ENCODE results near the gene SORCS2. TPM values are rescaled to one million over a fixed set of nuclear protein-coding genes. Genes with fewer than 3 reads are reported as not detected.
A peak's percentile ranks its signal among the peaks of the same experiment; 100 is the strongest.

SORCS2 gene
- total RNA-seq, 1 donor from 2014 or later = 13.8 TPM

DNA sequence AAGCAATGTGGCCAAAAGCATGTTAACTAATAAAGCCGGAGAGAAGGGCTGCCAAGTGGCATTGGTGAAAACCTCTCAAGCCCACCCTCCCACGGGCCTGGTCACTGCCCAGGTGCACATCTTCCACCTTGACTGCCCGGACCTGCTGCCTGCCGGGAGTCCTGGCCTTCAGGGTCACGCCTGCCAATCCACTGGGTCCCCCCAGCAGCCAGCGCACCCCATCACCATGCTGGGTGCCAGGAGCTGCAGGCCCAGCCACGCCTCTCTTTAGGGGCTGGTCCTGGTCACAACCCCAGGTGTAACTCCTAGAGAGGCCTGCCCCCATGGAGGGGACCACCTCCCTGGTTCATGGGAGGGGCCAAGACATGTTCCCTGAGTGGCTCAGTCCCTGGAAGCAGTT lies 176.0 kb downstream of the SORCS2 start:
- FAIRE-seq (no peak), DNase-seq (ENCODE audit: low read depth) (no peak)
- Histone ChIP-seq H3K27ac (ENCODE audit: low read depth, low read length) (no peak overlapping the region), H3K9me3 (ENCODE audit: insufficient read depth, low read depth, low read length) (no peaks in the 10 kb centered on the region), H3K9ac (ENCODE audit: low read length) (no peak overlapping the region), H2AFZ (ENCODE audit: low read depth, low read length) (no peak overlapping the region), H3K36me3 (ENCODE audit: insufficient read depth, low read length) (no peaks in the 10 kb centered on the region), H3K4me2 (ENCODE audit: low read length) (no peak overlapping the region), H3K4me3 (ENCODE audit: insufficient read depth, low read depth, low read length) (no peak overlapping the region), H3K4me1 (ENCODE audit: insufficient read depth, low read length) (peaks cover 24% of the 10 kb centered on the region), H3K27me3 (ENCODE audit: insufficient read depth, low read length) (peaks cover 25% of the 10 kb centered on the region), H3K79me2 (ENCODE audit: insufficient read depth, low read length) (no peaks in the 10 kb centered on the region), H4K20me1 (ENCODE audit: insufficient read depth, low read length) (peaks cover 50% of the 10 kb centered on the region)
- no peak overlapping the region for H3K27ac Mint-ChIP-seq (ENCODE audit: unreplicated experiment)
- peaks cover 4% of the 10 kb centered on the region for H3K9me3 Mint-ChIP-seq (ENCODE audit: unreplicated experiment)
- H3K4me1 Mint-ChIP-seq (ENCODE audit: low read depth, unreplicated experiment) = peaks cover 14% of the 10 kb centered on the region
- H3K4me3 Mint-ChIP-seq (ENCODE audit: unreplicated experiment) = no peak overlapping the region
- peak; percentile 1 for TF ChIP-seq EZH2 (IDR thresholded peaks at IDR 0.05; ENCODE audit: insufficient read depth, low read length)
- TF ChIP-seq, protein P1, sequence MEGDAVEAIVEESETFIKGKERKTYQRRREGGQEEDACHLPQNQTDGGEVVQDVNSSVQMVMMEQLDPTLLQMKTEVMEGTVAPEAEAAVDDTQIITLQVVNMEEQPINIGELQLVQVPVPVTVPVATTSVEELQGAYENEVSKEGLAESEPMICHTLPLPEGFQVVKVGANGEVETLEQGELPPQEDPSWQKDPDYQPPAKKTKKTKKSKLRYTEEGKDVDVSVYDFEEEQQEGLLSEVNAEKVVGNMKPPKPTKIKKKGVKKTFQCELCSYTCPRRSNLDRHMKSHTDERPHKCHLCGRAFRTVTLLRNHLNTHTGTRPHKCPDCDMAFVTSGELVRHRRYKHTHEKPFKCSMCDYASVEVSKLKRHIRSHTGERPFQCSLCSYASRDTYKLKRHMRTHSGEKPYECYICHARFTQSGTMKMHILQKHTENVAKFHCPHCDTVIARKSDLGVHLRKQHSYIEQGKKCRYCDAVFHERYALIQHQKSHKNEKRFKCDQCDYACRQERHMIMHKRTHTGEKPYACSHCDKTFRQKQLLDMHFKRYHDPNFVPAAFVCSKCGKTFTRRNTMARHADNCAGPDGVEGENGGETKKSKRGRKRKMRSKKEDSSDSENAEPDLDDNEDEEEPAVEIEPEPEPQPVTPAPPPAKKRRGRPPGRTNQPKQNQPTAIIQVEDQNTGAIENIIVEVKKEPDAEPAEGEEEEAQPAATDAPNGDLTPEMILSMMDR (IDR thresholded peaks at IDR 0.05; ENCODE audit: insufficient read depth, low read depth, low read length) = no peak
- peaks cover 5% of the 10 kb centered on the region for H3K36me3 Mint-ChIP-seq (ENCODE audit: low read depth, unreplicated experiment)
- H3K27me3 Mint-ChIP-seq (ENCODE audit: low read depth, unreplicated experiment) = peaks cover 22% of the 10 kb centered on the region

DNA sequence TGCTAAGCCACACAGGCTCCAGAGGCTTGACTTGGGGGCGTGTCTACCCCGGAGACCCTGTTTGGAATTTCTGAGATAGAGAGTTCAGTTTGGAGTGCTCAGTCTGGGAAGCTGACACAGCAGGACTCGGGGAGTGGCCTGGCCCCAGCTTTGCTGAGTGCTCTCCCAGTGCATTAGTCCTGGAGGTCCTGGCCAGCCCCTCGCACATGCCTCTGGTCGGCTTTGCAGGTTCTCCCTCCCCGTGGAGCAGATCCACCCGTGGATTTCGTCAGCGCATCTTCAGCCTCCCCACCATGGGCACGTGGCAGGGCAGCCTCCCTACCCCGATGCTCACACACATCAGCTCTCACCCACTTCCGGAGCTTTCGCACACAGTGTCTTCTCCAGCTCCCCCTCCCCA lies 177.2 kb downstream of the SORCS2 start:
- Mint-ChIP-seq H3K27me3 (ENCODE audit: low read depth, unreplicated experiment) (peaks cover 28% of the 10 kb centered on the region), H3K36me3 (ENCODE audit: low read depth, unreplicated experiment) (peaks cover 7% of the 10 kb centered on the region)

DNA sequence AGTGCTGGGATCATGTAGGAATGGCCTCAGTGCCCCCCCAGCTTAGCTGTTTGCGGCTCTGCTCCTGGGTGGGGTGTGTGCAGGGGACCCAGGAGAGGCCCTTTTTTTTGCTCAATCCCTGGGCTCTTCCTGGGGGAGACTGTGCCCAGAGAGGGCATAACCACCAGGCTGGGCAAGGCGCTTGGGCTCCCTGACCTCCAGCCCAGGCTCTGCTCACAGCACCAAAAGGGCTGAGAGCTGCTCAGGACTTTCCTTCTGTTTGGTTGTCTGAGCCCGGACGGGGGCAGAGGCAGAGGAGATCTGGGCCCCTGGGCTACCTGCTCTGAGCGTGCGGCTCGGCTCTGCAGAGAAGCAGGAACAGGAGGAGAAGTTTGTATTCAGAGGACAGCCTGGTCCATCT lies 177.7 kb downstream of the SORCS2 start:
- peaks cover 29% of the 10 kb centered on the region for H3K27me3 Mint-ChIP-seq (ENCODE audit: low read depth, unreplicated experiment)
- TF ChIP-seq, protein P1 (IDR thresholded peaks at IDR 0.05; ENCODE audit: insufficient read depth, low read depth, low read length) = no peak
- no peak for TF ChIP-seq EZH2 (IDR thresholded peaks at IDR 0.05; ENCODE audit: insufficient read depth, low read length)
- no peak for FAIRE-seq

More for the DNA sequence above, 177.2 kb downstream of the SORCS2 start:
- Histone ChIP-seq H4K20me1 (ENCODE audit: insufficient read depth, low read length) (peaks cover 44% of the 10 kb centered on the region), H3K9me3 (ENCODE audit: insufficient read depth, low read depth, low read length) (no peaks in the 10 kb centered on the region), H3K4me2 (ENCODE audit: low read length) (no peak overlapping the region), H3K79me2 (ENCODE audit: insufficient read depth, low read length) (no peaks in the 10 kb centered on the region), H3K27ac (ENCODE audit: low read depth, low read length) (no peak overlapping the region), H2AFZ (ENCODE audit: low read depth, low read length) (no peak overlapping the region), H3K4me3 (ENCODE audit: insufficient read depth, low read depth, low read length) (no peak overlapping the region), H3K36me3 (ENCODE audit: insufficient read depth, low read length) (no peaks in the 10 kb centered on the region), H3K9ac (ENCODE audit: low read length) (no peak overlapping the region), H3K27me3 (ENCODE audit: insufficient read depth, low read length) (peaks cover 25% of the 10 kb centered on the region), H3K4me1 (ENCODE audit: insufficient read depth, low read length) (peaks cover 24% of the 10 kb centered on the region)
- H3K9me3 Mint-ChIP-seq (ENCODE audit: unreplicated experiment) = no peaks in the 10 kb centered on the region
- peaks cover 14% of the 10 kb centered on the region for H3K4me1 Mint-ChIP-seq (ENCODE audit: low read depth, unreplicated experiment)
- no peak for DNase-seq (ENCODE audit: low read depth)
- TF ChIP-seq, protein P1 (IDR thresholded peaks at IDR 0.05; ENCODE audit: insufficient read depth, low read depth, low read length) = no peak
- no peak for TF ChIP-seq EZH2 (IDR thresholded peaks at IDR 0.05; ENCODE audit: insufficient read depth, low read length)
- FAIRE-seq = no peak
- H3K27ac Mint-ChIP-seq (ENCODE audit: unreplicated experiment) = no peak overlapping the region
- H3K4me3 Mint-ChIP-seq (ENCODE audit: unreplicated experiment) = no peak overlapping the region

More for the DNA sequence above, 177.7 kb downstream of the SORCS2 start:
- Histone ChIP-seq H3K36me3 (ENCODE audit: insufficient read depth, low read length) (no peaks in the 10 kb centered on the region), H3K79me2 (ENCODE audit: insufficient read depth, low read length) (no peaks in the 10 kb centered on the region), H3K9me3 (ENCODE audit: insufficient read depth, low read depth, low read length) (no peaks in the 10 kb centered on the region), H3K4me1 (ENCODE audit: insufficient read depth, low read length) (peaks cover 24% of the 10 kb centered on the region), H4K20me1 (ENCODE audit: insufficient read depth, low read length) (peaks cover 42% of the 10 kb centered on the region), H3K27me3 (ENCODE audit: insufficient read depth, low read length) (peaks cover 22% of the 10 kb centered on the region), H3K4me3 (ENCODE audit: insufficient read depth, low read depth, low read length) (no peak overlapping the region), H2AFZ (ENCODE audit: low read depth, low read length) (no peak overlapping the region), H3K9ac (ENCODE audit: low read length) (no peak overlapping the region), H3K27ac (ENCODE audit: low read depth, low read length) (no peak overlapping the region), H3K4me2 (ENCODE audit: low read length) (no peak overlapping the region)
- H3K27ac Mint-ChIP-seq (ENCODE audit: unreplicated experiment) = no peak overlapping the region
- peaks cover 7% of the 10 kb centered on the region for H3K36me3 Mint-ChIP-seq (ENCODE audit: low read depth, unreplicated experiment)
- no peak for DNase-seq (ENCODE audit: low read depth)
- no peaks in the 10 kb centered on the region for H3K9me3 Mint-ChIP-seq (ENCODE audit: unreplicated experiment)
- H3K4me1 Mint-ChIP-seq (ENCODE audit: low read depth, unreplicated experiment) = peaks cover 14% of the 10 kb centered on the region
- H3K4me3 Mint-ChIP-seq (ENCODE audit: unreplicated experiment) = no peak overlapping the region

Measured in astrocyte (in vitro differentiated cells and primary cell).